Stimulated activated CD8-positive, alpha-beta memory T cell treated with anti-CD3 and anti-CD28 coated beads, Interleukin-12 subunit alpha, Interleukin-12 subunit beta, amount 100 ng/mL, for 24 hours (primary cell): Measurements from ENCODE around the gene NR5A2.

Source experiments
- DNase-seq: peaks from one replicate; pipeline ENCODE4 v3.0.0-alpha.2; 2020; ENCODE audit errors: extremely low read depth

The NR5A2 gene

DNA sequence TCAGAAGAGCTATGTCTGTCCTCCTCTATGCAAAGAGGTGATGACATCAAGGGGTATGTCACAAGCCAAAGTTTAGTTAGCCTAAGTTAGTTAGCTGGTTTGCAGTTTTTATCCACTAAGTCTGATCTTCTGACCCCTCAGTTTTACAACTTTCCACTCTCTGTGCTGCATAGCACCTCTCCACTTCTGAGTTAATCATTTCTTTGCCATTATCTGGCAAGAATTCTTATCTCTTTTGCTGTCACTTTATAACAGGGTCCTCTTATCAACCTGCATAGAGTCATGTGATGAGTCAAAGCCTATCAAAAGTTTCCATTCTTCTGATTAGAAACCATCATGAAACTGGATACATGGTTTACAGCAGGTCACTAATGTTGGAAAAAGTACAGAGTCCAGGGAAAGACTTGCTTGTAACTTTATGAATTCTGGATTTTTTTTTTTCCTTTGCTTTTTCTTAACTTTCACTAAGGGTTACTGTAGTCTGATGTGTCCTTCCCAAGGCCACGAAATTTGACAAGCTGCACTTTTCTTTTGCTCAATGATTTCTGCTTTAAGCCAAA, at the start of gene NR5A2:
TSS of gene NR5A2 (plus strand) at position 447 of the 560 bp plus-strand sequence. CDS start 138 bp downstream, outside the sequence.
- DNase-seq: no peak

- no peak for DNase-seq
Measured at GRCh38 chr1:199978408-199978940, 49.0 kb upstream of the NR5A2 start.

DNA sequence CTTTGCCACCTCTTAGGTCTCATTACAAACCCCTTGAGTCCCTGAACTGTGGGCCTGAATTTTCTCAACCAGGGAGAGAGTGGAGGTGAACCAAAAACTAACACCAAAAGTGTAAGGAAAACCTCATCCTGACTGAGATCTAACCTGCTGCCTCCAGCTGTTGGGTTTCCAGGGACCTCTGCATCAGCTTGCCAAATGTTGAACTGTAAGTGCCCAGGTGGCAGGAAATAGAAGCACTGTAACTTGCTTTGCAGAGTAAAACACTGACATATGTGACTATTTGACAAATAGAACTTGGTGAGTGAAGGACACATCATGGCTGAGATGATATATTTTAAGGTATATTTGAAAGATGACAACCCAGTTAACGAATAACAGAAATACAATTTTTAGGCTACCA, 48.4 kb upstream of the NR5A2 start:
- no peak for DNase-seq

DNA sequence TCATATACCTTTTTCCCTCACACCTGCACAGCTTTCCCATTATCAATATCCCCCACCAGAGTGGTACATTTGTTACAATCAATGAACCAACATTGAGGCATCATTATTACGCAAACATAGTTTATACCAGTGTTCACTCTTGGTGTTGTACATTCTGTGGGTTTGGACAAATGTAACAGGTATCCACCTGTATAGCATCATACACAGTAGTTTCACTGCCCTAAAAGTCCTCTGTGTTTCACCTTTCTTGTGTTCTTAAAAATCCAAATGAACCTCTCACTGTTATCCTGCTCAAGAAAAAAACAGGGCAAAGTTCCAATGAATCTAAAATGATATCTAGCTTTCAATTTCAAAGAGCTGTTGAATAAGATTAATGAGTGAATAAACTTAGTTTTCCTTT, 45.9 kb upstream of the NR5A2 start:
- DNase-seq: no peak

- DNase-seq: no peak
Measured at GRCh38 chr1:199982606-199983005, 44.9 kb upstream of the NR5A2 start.

- DNase-seq: no peak
Measured at GRCh38 chr1:199983531-199983930, 44.0 kb upstream of the NR5A2 start.

- no peak for DNase-seq
Measured at GRCh38 chr1:199995096-199995685, 32.3 kb upstream of the NR5A2 start.

DNA sequence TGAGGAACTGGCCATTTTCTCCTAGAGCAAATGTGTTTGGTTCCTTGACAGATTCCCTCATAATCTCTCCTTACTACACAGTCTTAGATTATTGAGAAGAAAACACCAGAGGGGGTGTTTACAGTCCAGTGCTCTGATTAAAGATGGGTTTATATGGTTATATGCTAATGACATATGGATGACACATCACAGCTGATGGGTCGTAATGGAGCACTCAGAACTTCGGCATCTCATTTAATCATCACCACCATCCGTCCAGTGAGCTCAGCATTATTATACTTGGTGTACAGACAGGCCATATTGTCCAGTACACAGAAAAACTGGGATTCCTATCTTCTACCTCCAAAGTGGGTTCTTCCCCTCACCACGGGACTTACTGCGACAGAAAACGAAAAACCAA, 22.3 kb upstream of the NR5A2 start:
- DNase-seq: no peak

DNA sequence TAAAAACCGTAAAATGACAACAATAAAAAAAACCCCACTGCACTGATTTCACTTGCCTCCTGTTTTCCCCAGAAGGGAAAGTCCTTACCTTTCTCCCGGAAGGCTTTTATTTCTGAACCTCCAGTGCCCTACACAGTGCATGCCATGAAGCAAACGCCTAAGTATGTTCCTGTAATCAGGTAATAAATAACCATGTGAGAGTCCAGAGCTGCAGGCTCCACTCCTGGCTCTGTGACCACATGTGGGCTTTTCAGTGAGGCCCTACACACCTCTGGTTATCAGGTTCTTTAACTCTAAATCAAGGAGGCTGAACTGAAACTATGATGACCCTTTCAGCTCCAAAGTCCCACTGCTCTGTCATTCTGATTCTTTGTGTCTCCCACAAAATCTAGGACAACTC, 20.8 kb upstream of the NR5A2 start:
- DNase-seq: no peak

DNA sequence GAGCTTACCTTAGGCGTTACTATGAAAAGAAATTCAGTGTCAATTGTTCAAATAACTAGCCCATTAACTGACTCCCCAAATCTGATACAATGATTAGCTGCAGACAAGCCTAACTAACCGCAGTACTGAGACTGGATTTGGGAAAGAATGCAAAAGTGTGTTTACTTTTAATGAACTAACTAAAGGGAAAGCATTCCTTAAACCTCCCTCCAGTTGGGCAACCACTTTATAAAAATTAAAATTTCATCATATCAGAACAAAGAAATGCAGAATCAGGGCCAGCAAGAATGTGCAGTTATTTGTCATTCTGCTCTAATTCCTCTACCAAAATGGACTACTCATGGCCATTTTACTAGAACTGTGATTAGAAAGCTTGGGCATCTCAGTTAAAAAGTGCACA, 11.7 kb upstream of the NR5A2 start:
- no peak for DNase-seq

GRCh38 chr1:200021577-200022238, 5.8 kb upstream of the NR5A2 start:
- no peak for DNase-seq

DNA sequence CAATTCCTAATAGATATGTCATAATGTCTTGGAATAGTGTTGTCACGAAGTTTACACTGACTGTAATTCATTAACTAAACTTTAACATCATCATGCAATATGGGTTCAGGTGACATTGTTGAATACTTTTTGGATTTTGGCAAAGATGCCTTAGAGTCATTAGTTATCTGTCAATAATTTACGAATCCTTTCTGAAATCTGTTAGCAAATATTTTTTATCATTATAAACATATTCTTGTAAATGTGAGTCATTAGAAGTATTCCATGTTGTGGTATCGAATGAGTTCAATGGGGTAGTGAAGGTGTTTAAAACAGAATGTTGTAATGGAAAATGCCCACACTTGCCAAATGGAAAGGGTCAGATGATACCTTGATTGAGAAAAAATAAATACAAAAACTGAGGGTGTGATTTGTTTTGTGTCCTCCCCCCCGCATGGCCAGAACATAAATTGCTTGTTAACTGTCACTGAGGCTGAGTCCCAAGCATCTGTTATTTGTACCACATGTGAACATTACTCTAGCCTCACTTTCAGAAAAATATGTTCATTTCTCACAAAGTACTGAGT, 5.2 kb upstream of the NR5A2 start:
- no peak for DNase-seq

- DNase-seq: no peak
Measured at GRCh38 chr1:200028586-200029034, 1.1 kb downstream of the NR5A2 start.

DNA sequence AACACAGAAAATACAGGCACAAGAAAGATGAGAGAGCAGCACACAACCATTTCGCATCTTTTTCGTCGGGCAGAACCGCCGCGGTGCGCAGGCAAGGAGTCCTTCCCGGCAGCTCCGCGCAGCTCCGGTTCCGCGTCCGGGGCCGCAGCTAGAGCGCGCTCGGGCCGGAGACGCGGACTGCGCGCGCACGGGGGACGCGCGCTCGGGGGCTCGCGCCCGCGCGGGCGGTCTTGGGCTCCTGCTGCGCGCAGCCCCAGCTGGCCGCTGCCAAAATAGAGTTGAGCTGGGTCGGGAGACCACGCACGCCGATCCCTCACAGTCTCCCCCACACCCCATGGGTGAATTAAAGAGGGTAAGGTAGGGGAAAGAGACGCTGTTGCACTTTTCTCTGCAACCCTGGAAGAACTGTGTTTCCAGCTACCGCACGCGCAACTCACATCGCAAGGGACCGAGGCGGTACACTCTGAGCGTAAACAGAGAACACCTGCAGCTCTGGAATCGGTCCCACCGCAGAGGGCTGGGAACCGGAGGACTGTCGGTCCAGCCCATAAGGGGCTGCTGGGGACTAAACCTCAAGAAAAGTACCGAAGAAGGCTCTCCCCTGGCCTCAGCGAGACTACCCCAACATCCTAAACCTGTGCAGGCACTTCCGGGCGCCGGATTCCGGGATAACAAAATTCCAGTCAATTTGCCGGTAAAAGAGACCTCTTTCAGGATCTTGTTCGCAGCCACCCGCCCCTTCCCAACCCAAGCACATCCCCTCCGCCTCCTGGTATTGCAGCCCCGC, 1.7 kb downstream of the NR5A2 start:
- DNase-seq: no peak

GRCh38 chr1:200029822-200030152, 2.3 kb downstream of the NR5A2 start:
- DNase-seq: no peak

DNA sequence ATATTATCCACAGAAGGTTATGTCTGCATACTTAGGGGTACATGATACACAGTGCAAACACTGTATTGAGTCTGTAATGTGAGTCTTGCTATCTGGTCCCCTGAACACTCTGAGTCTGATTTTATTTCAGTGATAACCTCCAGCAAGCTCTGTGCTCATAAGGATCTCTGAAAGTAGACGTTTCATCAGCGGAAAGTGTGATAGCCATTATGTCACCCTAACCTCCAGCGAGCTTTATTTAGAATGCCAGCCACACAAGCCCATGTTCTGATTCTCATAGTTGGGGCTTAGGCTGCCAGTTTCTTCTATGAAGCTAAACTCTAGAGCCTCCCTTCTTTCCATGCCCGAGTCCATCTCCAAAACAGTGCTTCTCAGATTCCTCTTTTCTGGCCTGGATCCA, 3.3 kb downstream of the NR5A2 start:
- no peak for DNase-seq

- DNase-seq: no peak
Measured at GRCh38 chr1:200033511-200034261, 6.2 kb downstream of the NR5A2 start.

DNA sequence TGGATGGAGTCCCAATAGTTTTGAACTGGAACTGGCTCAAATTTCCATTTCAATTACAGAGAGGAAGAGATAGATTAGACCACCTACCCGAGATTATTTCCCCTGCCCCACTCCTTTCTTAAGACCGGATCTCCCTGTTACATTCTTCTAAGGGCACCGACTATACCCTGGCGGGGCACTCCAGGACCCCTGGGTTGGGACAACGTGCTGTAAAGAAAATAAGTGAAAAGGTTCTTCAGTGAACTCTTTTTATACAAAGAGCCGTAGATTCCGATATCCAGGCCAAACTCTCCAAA, 6.7 kb downstream of the NR5A2 start:
- no peak for DNase-seq

- no peak for DNase-seq
Measured at GRCh38 chr1:200034761-200035396, 7.4 kb downstream of the NR5A2 start.

- DNase-seq: no peak
Measured at GRCh38 chr1:200035397-200035955, 8.0 kb downstream of the NR5A2 start.
